ENCODE data around the gene RLF.

DNA sequence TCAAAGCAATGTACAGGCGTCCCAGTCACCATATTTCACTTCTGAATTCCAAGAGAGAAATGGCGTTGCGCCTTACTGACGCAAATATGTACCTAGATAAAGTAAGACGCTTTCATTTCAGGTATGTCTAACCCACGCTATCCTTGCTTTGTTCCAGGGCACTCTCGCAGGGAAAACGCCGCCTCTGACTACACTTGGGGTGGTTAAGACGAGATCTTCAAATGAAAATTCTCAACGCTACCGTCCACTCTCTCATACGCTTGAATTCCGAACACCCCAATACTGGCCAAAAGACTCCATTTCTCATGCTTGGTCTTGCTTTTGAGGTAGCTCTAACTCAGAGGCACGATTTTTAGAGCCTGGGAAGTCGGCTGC is 96.1 kb downstream of the RLF start:
- TF ChIP-seq, protein P1, sequence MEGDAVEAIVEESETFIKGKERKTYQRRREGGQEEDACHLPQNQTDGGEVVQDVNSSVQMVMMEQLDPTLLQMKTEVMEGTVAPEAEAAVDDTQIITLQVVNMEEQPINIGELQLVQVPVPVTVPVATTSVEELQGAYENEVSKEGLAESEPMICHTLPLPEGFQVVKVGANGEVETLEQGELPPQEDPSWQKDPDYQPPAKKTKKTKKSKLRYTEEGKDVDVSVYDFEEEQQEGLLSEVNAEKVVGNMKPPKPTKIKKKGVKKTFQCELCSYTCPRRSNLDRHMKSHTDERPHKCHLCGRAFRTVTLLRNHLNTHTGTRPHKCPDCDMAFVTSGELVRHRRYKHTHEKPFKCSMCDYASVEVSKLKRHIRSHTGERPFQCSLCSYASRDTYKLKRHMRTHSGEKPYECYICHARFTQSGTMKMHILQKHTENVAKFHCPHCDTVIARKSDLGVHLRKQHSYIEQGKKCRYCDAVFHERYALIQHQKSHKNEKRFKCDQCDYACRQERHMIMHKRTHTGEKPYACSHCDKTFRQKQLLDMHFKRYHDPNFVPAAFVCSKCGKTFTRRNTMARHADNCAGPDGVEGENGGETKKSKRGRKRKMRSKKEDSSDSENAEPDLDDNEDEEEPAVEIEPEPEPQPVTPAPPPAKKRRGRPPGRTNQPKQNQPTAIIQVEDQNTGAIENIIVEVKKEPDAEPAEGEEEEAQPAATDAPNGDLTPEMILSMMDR (IDR thresholded peaks at IDR 0.05; ENCODE audit: borderline replicate concordance, extremely low read depth, low read length, poor library complexity, severe bottlenecking), result no peak
- TF ChIP-seq EZH2 (IDR thresholded peaks at IDR 0.05; ENCODE audit: borderline replicate concordance, low read depth, low read length, severe bottlenecking), result no peak

Measured in DND-41 (cell line).